ENCODE results near the gene SCG3. TPM values are rescaled to one million over a fixed set of nuclear protein-coding genes. Genes with fewer than 3 reads are reported as not detected.

SCG3 gene
- total RNA-seq, 4 donors from 2014 or later: not detected

DNA sequence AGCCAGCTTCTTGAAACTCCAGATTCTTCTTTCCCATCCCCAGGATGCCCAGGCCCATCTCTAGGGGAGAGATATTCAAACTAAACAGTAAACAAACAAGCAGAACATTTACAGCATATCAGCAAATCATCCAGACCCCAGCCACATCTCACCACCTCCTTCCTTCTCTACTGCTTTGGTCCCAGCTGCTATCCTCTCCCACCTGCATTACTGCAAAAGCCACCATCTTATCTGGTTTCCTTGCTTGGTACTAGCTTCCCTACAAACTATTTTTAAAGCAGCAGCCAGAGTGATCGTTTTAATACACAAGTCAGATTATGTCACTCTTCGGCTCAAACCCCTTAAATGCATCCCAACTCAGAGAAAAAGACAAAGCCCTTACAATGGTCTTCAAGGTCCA is 51.3 kb downstream of the SCG3 start:
- Histone ChIP-seq H3K27me3 (no peaks in the 10 kb centered on the region), H3K27ac (no peak overlapping the region), H3K36me3 (no peaks in the 10 kb centered on the region), H3K4me1 (peaks cover 25% of the 10 kb centered on the region), H3K9me3 (no peaks in the 10 kb centered on the region), H3K4me3 (no peak overlapping the region)
- DNase-seq (ENCODE audit: low spot score in 2 of 2): no peak
- TF ChIP-seq, protein P1, sequence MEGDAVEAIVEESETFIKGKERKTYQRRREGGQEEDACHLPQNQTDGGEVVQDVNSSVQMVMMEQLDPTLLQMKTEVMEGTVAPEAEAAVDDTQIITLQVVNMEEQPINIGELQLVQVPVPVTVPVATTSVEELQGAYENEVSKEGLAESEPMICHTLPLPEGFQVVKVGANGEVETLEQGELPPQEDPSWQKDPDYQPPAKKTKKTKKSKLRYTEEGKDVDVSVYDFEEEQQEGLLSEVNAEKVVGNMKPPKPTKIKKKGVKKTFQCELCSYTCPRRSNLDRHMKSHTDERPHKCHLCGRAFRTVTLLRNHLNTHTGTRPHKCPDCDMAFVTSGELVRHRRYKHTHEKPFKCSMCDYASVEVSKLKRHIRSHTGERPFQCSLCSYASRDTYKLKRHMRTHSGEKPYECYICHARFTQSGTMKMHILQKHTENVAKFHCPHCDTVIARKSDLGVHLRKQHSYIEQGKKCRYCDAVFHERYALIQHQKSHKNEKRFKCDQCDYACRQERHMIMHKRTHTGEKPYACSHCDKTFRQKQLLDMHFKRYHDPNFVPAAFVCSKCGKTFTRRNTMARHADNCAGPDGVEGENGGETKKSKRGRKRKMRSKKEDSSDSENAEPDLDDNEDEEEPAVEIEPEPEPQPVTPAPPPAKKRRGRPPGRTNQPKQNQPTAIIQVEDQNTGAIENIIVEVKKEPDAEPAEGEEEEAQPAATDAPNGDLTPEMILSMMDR (IDR thresholded peaks at IDR 0.05): no peak
- no peak for TF ChIP-seq POLR2AphosphoS5 (IDR thresholded peaks at IDR 0.05)
- TF ChIP-seq POLR2A (IDR thresholded peaks at IDR 0.05): no peak
- no peak for TF ChIP-seq EP300 (IDR thresholded peaks at IDR 0.05)
- 77% methylated on average over 2 of the region's 2 CpGs for WGBS

DNA sequence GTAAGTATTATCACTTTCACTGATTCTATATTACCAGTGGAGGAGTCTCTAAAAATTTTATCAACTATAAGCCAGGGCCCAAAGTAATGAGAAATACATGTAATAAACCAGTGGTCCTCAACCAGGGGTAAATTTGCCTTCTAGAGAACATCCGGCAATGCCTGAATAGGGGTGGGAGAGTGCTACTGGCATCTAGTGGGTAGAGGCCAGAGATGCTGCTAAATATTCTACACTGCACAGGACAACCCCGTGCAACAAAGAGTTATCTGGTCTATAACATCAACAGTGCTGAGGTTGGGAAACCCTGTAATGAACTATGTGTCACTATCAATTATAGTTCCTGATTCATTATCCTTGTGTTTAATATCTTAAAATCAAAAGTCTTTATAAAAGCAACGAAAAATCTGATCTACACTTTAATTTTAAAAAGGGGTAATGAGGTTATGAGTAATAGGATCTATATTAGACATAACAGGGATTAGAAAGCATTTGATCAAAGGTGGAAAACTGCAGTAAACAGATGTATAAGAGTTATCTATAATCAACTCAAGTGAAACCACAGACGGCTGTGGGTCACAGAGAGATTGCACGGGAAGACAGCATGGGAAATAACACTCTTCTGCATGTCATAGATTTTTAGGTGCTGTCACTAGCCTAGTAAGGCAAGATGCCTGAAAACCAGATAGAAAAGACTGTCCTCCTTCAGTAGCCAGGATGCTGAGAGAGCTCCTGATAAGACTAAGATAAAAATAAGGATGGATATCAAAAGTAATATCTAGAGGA is 54.1 kb downstream of the SCG3 start:
- H3K4me1 ChIP-seq: peaks cover 38% of the 10 kb centered on the region
- no peak overlapping the region for H3K4me3 ChIP-seq
- WGBS: 74% methylated on average over 5 of the region's 5 CpGs
- no peak overlapping the region for H3K27ac ChIP-seq
- TF ChIP-seq EP300 (IDR thresholded peaks at IDR 0.05): no peak
- no peak for TF ChIP-seq POLR2A (IDR thresholded peaks at IDR 0.05)
- TF ChIP-seq, protein P1 (IDR thresholded peaks at IDR 0.05): no peak
- no peak for TF ChIP-seq POLR2AphosphoS5 (IDR thresholded peaks at IDR 0.05)
- DNase-seq (ENCODE audit: low spot score in 2 of 2): no peak
- no peaks in the 10 kb centered on the region for H3K9me3 ChIP-seq
- no peaks in the 10 kb centered on the region for H3K36me3 ChIP-seq
- H3K27me3 ChIP-seq: no peaks in the 10 kb centered on the region

DNA sequence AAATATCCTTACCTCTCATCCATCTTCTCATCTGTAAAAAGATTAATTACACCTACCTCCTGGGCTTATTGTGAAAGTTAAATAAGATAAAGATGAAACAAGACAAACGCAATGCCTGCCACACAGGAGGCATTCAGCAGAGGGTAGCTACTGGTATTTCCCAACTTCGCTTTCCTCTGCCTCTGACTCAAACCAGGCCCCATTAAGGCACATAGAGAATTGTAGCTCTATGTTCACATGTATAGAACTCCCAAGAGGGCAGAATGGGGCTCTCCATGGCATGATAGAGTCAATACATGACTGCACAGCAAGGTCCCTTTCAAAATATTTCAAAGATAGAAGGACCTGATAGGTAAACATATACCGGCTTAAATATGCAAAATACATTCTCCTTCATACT is 54.8 kb downstream of the SCG3 start:
- DNase-seq (ENCODE audit: low spot score in 2 of 2): no peak
- Histone ChIP-seq H3K27ac (no peak overlapping the region), H3K4me3 (peak overlapping the region; percentile 94), H3K36me3 (no peaks in the 10 kb centered on the region), H3K27me3 (no peaks in the 10 kb centered on the region), H3K4me1 (peaks cover 37% of the 10 kb centered on the region), H3K9me3 (no peaks in the 10 kb centered on the region)
- TF ChIP-seq POLR2AphosphoS5 (IDR thresholded peaks at IDR 0.05): no peak
- TF ChIP-seq EP300 (IDR thresholded peaks at IDR 0.05): no peak
- no peak for TF ChIP-seq POLR2A (IDR thresholded peaks at IDR 0.05)
- TF ChIP-seq, protein P1 (IDR thresholded peaks at IDR 0.05): no peak
- WGBS: 62% methylated on average over 3 of the region's 3 CpGs

DNA sequence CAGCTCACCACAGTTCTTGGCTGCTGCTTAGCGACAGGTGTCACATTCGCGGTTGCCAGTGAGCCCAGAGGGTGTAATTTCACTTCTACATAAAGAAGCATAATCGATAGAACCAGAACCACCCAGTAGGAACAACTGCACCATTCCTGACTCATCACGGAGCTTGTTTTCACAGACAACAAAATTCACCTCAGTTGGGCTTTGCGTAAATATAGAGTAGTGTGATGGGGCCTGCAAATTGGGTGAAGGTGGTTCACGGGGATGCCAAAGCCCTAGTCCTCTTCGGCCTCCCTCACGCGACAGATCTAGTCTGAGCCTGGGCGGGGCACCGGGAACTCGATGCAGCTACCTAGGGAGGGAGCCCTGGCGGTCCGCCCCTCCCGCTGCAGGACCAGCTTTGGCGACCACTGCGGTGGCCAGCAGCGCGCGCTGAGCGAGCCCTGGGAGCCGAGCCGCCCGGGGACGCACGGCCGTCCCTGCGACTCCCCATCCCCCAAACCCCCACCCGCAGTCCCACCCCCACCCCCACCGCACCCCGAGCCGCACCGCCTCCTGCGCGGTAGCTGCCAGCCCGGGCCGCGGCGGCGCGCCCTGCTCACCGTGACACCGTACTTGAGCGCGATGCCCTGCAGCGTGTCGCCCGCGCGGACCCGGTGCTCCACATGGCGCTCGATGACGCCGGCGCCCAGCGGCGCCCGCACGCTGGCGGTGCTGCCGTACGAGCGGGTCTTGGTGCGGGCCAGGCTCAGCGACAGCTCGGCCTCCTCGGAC is 55.6 kb downstream of the SCG3 start:
- DNase-seq (ENCODE audit: low spot score in 2 of 2): peak in 1 of 2 donors; percentile 70
- TF ChIP-seq EP300 (IDR thresholded peaks at IDR 0.05) (no peak), POLR2AphosphoS5 (IDR thresholded peaks at IDR 0.05) (no peak), POLR2A (IDR thresholded peaks at IDR 0.05) (no peak)
- TF ChIP-seq, protein P1 (IDR thresholded peaks at IDR 0.05): no peak
- peak overlapping the region; percentile 94 for H3K4me3 ChIP-seq
- H3K4me1 ChIP-seq: peaks cover 28% of the 10 kb centered on the region
- H3K27me3 ChIP-seq: no peaks in the 10 kb centered on the region
- WGBS: 4% methylated on average over 33 of the region's 69 CpGs
- peak overlapping the region; percentile 82 for H3K27ac ChIP-seq
- H3K9me3 ChIP-seq: no peaks in the 10 kb centered on the region
- H3K36me3 ChIP-seq: no peaks in the 10 kb centered on the region
